ENCODE results near the gene WARS2. TPM values are rescaled to one million over a fixed set of nuclear protein-coding genes. Genes with fewer than 3 reads are reported as not detected.

The WARS2 gene
- total RNA-seq, 2 experiments from 2014 or later: 7.0 to 11.0 TPM

DNA sequence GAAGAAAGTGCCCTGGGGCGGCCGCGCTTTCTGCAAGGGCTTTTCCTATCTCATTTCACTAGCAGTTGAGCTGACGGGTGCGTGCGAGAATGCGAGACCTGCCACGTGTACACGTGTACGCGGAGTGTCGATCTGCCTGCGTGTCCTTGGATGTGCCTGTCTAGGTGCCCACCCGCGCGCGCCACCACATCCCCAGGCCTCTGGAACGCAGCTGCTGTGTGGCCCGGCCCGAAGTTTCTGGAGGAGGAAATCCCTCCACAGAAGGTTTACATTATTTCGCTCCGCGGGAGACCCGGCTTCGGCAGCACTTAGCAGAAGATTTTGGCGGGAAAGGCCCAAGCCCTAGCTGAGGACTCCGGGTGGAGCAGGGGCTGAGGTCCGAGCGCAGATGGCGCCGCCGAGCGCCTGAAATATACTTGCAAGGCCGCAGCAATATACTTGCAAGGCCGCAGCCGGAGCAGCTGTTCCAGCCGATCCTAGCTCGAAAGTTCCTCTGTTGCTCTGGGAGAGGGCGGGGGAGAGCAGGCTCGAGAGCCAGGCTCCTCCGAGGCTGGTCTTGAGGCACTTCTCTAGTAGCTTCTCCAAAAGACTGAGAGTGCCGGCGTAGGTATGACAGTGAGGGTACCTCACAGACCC is 156.2 kb downstream of the WARS2 start:
- Histone ChIP-seq H3K27ac (ENCODE audit: low read depth, low read length, poor library complexity, severe bottlenecking) (no peak overlapping the region), H4K20me1 (ENCODE audit: insufficient read depth, low read length) (no peaks in the 10 kb centered on the region), H3K9me3 (ENCODE audit: low read length) (no peaks in the 10 kb centered on the region), H2AFZ (ENCODE audit: low read length) (no peak overlapping the region), H3K36me3 (ENCODE audit: insufficient read depth, low read length) (no peaks in the 10 kb centered on the region), H3K9me2 (ENCODE audit: insufficient read depth, low read length) (no peaks in the 10 kb centered on the region), H3K4me3 (ENCODE audit: low read depth, low read length, poor library complexity, severe bottlenecking) (no peak overlapping the region), H3K4me1 (ENCODE audit: insufficient read depth, low read length, poor library complexity, severe bottlenecking) (no peaks in the 10 kb centered on the region), H3K4me2 (ENCODE audit: low read length) (no peak overlapping the region), H3K79me2 (ENCODE audit: insufficient read depth, low read depth, low read length) (no peaks in the 10 kb centered on the region)
- intact Hi-C loops (cut with micrococcal nuclease; ENCODE audit: unreplicated experiment): no loop called here
- POLR2A ChIA-PET: interaction anchor here (0.6 kb wide), 1 partner anchor 15 kb away, joined by 3 read pairs; no protein-coding TSS in a partner anchor
- CTCF ChIA-PET (ENCODE audit: unreplicated experiment): no interaction called here
- BruUV-seq (replicated peaks): no TSS peak
- no peak for DNase-seq (ENCODE audit: low spot score)
- TF ChIP-seq, protein P1, sequence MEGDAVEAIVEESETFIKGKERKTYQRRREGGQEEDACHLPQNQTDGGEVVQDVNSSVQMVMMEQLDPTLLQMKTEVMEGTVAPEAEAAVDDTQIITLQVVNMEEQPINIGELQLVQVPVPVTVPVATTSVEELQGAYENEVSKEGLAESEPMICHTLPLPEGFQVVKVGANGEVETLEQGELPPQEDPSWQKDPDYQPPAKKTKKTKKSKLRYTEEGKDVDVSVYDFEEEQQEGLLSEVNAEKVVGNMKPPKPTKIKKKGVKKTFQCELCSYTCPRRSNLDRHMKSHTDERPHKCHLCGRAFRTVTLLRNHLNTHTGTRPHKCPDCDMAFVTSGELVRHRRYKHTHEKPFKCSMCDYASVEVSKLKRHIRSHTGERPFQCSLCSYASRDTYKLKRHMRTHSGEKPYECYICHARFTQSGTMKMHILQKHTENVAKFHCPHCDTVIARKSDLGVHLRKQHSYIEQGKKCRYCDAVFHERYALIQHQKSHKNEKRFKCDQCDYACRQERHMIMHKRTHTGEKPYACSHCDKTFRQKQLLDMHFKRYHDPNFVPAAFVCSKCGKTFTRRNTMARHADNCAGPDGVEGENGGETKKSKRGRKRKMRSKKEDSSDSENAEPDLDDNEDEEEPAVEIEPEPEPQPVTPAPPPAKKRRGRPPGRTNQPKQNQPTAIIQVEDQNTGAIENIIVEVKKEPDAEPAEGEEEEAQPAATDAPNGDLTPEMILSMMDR (conservative IDR thresholded peaks at IDR 0.05; ENCODE audit: low read length): no peak
- TF ChIP-seq EZH2phosphoT487 (IDR thresholded peaks at IDR 0.05; ENCODE audit: borderline replicate concordance, low read depth, low read length): no peak

DNA sequence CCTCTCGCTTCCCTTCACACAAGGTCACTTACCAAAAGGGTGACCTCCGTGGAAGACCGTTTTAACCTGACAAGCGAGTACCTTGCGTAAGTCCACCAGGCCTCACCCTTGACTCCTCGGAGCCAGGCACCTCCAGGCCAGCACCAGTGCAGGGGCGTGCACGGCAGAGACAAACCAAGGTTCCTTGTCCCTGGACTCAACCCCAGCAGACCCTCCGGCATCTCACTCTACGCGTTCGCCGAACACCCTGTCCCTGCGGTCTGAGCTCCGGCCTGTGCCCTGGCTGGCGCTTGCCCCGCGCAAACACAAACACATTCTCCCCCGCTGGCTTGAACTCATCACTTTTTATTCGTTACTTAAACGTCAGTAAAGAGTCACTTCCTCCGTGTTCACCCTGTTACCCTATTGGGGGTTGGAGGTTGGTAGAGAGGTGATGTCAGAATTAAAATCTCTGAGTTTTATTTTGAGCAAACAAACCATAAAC is 156.9 kb downstream of the WARS2 start:
- Histone ChIP-seq H2AFZ (ENCODE audit: low read length) (no peak overlapping the region), H3K4me1 (ENCODE audit: insufficient read depth, low read length, poor library complexity, severe bottlenecking) (no peaks in the 10 kb centered on the region), H3K4me2 (ENCODE audit: low read length) (no peak overlapping the region), H3K4me3 (ENCODE audit: low read depth, low read length, poor library complexity, severe bottlenecking) (no peak overlapping the region), H3K36me3 (ENCODE audit: insufficient read depth, low read length) (no peaks in the 10 kb centered on the region), H3K27ac (ENCODE audit: low read depth, low read length, poor library complexity, severe bottlenecking) (no peak overlapping the region), H3K79me2 (ENCODE audit: insufficient read depth, low read depth, low read length) (no peaks in the 10 kb centered on the region), H3K9me2 (ENCODE audit: insufficient read depth, low read length) (no peaks in the 10 kb centered on the region), H3K9me3 (ENCODE audit: low read length) (no peaks in the 10 kb centered on the region), H4K20me1 (ENCODE audit: insufficient read depth, low read length) (no peaks in the 10 kb centered on the region)
- no peak for DNase-seq (ENCODE audit: low spot score)
- intact Hi-C loops (cut with micrococcal nuclease; ENCODE audit: unreplicated experiment): no loop called here
- TF ChIP-seq, protein P1 (conservative IDR thresholded peaks at IDR 0.05; ENCODE audit: low read length): no peak
- no peak for TF ChIP-seq EZH2phosphoT487 (IDR thresholded peaks at IDR 0.05; ENCODE audit: borderline replicate concordance, low read depth, low read length)
- no TSS peak for BruUV-seq (replicated peaks)
- ChIA-PET POLR2A (no interaction called here), CTCF (ENCODE audit: unreplicated experiment) (no interaction called here)

DNA sequence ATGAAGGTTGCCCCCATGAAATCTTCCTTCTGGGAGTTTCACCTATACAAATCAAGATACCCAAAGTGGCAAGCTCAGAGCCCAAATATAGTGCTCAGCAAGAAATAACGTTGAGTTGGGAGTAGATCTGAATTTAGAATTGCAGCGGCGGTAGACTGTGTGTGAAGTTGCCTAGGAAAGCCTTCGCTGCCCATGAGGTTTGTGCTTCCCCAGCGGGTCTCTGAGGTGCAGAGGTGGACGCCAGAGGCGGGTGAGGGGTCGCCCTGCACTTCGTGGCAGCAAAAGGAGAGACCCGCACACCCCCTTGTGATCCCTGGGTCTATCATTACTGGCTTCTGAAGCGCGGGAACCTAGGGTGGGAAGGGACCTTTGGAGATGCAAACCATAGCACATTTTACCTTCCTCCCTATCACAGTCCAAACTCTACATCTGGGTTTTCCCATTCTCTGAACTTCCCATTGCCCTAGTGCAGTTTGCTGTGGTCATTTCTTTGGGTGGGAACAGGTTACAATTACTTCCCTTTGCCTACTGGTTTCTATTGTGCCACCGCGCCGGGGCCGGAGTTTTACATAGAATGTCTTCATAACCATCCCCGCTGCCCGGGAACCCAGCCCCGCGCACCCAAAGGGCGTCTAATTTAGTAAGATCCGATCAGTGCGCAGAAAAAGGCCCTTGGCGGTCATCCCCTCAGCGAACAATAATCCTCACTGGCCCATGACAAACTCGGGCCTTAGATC is 157.5 kb downstream of the WARS2 start:
- H3K36me3 ChIP-seq (ENCODE audit: insufficient read depth, low read length): no peaks in the 10 kb centered on the region
- POLR2A ChIA-PET: no interaction called here
- H2AFZ ChIP-seq (ENCODE audit: low read length): no peak overlapping the region
- H4K20me1 ChIP-seq (ENCODE audit: insufficient read depth, low read length): no peaks in the 10 kb centered on the region
- no peaks in the 10 kb centered on the region for H3K79me2 ChIP-seq (ENCODE audit: insufficient read depth, low read depth, low read length)
- H3K4me2 ChIP-seq (ENCODE audit: low read length): no peak overlapping the region
- CTCF ChIA-PET (ENCODE audit: unreplicated experiment): no interaction called here
- H3K9me2 ChIP-seq (ENCODE audit: insufficient read depth, low read length): no peaks in the 10 kb centered on the region
- H3K4me3 ChIP-seq (ENCODE audit: low read depth, low read length, poor library complexity, severe bottlenecking): no peak overlapping the region
- no TSS peak for BruUV-seq (replicated peaks)
- no peaks in the 10 kb centered on the region for H3K4me1 ChIP-seq (ENCODE audit: insufficient read depth, low read length, poor library complexity, severe bottlenecking)
- H3K27ac ChIP-seq (ENCODE audit: low read depth, low read length, poor library complexity, severe bottlenecking): no peak overlapping the region
- H3K9me3 ChIP-seq (ENCODE audit: low read length): no peaks in the 10 kb centered on the region
- no peak for TF ChIP-seq EZH2phosphoT487 (IDR thresholded peaks at IDR 0.05; ENCODE audit: borderline replicate concordance, low read depth, low read length)
- TF ChIP-seq, protein P1 (conservative IDR thresholded peaks at IDR 0.05; ENCODE audit: low read length): no peak
- no peak for DNase-seq (ENCODE audit: low spot score)
- intact Hi-C loops (cut with micrococcal nuclease; ENCODE audit: unreplicated experiment): no loop called here
